NB4 (cell line): ENCODE measurements around the gene ITGB1.
"Not testable (repeated sequence)": the region's sequence is repeated elsewhere in the genome, so short reads cannot be mapped to it uniquely, and the experiment has no call there.

ENCODE experiments used
- MYC ChIP-seq: IDR thresholded peaks from 2 replicates; pipeline ENCODE4 v1.6.1; 2011; ENCODE audit warnings: low read depth, low read length
- POLR2A ChIP-seq: IDR thresholded peaks from 2 replicates; pipeline ENCODE4 v1.6.1; 2011; ENCODE audit warnings: mild to moderate bottlenecking; ENCODE audit not compliant: insufficient read length; ENCODE audit errors: extremely low read depth
- TF ChIP-seq, protein P1 (sequence below): IDR thresholded peaks from one replicate; pipeline ENCODE4 v1.5.1; 2012; ENCODE audit warnings: low read depth, low read length
- TF ChIP-seq, protein P2 (sequence below): IDR thresholded peaks from 2 replicates; pipeline ENCODE4 v1.6.1; 2011; ENCODE audit warnings: low read depth, low read length

DNA sequence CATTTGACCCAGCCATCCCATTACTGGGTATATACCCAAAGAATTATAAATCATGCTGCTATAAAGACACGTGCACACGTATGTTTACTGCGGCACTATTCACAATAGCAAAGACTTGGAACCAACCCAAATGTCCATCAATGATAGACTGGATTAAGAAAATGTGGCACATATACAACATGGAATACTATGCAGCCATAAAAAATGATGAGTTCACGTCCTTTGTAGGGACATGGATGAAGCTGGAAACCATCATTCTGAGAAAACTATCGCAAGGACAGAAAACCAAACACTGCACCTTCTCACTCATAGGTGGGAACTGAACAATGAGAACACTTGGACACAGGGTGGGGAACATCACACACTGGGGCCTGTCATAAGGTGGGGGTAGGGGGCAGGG is 40.2 kb downstream of the ITGB1 start:
- TF ChIP-seq, protein P1, sequence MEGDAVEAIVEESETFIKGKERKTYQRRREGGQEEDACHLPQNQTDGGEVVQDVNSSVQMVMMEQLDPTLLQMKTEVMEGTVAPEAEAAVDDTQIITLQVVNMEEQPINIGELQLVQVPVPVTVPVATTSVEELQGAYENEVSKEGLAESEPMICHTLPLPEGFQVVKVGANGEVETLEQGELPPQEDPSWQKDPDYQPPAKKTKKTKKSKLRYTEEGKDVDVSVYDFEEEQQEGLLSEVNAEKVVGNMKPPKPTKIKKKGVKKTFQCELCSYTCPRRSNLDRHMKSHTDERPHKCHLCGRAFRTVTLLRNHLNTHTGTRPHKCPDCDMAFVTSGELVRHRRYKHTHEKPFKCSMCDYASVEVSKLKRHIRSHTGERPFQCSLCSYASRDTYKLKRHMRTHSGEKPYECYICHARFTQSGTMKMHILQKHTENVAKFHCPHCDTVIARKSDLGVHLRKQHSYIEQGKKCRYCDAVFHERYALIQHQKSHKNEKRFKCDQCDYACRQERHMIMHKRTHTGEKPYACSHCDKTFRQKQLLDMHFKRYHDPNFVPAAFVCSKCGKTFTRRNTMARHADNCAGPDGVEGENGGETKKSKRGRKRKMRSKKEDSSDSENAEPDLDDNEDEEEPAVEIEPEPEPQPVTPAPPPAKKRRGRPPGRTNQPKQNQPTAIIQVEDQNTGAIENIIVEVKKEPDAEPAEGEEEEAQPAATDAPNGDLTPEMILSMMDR = not testable (repeated sequence)
- TF ChIP-seq POLR2A, MYC: not testable (repeated sequence)
- TF ChIP-seq, protein P2, sequence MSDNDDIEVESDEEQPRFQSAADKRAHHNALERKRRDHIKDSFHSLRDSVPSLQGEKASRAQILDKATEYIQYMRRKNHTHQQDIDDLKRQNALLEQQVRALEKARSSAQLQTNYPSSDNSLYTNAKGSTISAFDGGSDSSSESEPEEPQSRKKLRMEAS = not testable (repeated sequence)
